IMR-90 (cell line): Measurements from ENCODE around the gene RNF4. TPM values are rescaled to one million over a fixed set of nuclear protein-coding genes. Genes with fewer than 3 reads are reported as not detected.

Experiments
- ATAC-seq: fragments of 200-7000 bp; cut with Tn5 transposase; 2 replicates; pipeline ENCODE4 v1.9.1; 2020; ENCODE audit warnings: low read depth, mild to moderate bottlenecking, moderate library complexity
- BruUV-seq: library from RNA; stranded (reverse); fragments of 400-500 nt; replicated peaks from 2 replicates; lab custom pipeline; 2021; lab: Mats Ljungman, UMichigan
- CTCF ChIA-PET: fragments of 300-600 bp; formaldehyde crosslinking; extraction: SDS; loops from one replicate; lab custom pipeline; 2021; ENCODE audit warnings: antibody characterized with exemption; lab: Yijun Ruan, JAX
- POLR2A ChIA-PET: fragments of 300-600 bp; sonication (Branson Sonifier 250); formaldehyde crosslinking; loops from one replicate; lab custom pipeline; 2022; ENCODE audit warnings: antibody characterized with exemption; ENCODE audit not compliant: unreplicated experiment; lab: Charles Lee
- DNase-seq: peaks from one replicate; pipeline ENCODE4 v3.0.0; 2013
- H2AFZ ChIP-seq: replicated peaks from 2 replicates; pipeline ENCODE3; 2013; ENCODE audit warnings: low read length, mild to moderate bottlenecking; ENCODE audit not compliant: poor library complexity
- H2AK5ac ChIP-seq: 2 replicates; pipeline ENCODE4 v1.6.1; 2013; ENCODE audit warnings: low read depth, low read length, inconsistent platforms
- H2AK9ac ChIP-seq: replicated peaks from 2 replicates; pipeline ENCODE3; 2013; ENCODE audit warnings: mild to moderate bottlenecking, low read depth, low read length, moderate library complexity; ENCODE audit not compliant: poor library complexity
- H2BK120ac ChIP-seq: 2 replicates; pipeline ENCODE4 v1.6.1; 2013; ENCODE audit warnings: low read depth, low read length, inconsistent platforms
- H2BK15ac ChIP-seq: 3 replicates; pipeline ENCODE4 v1.6.1; 2013; ENCODE audit warnings: low read depth, low read length, inconsistent platforms
- H2BK20ac ChIP-seq: 2 replicates; pipeline ENCODE4 v1.6.1; 2013; ENCODE audit warnings: low read depth, mild to moderate bottlenecking, inconsistent platforms, low read length, moderate library complexity
- H2BK5ac ChIP-seq: 2 replicates; pipeline ENCODE4 v1.6.1; 2013; ENCODE audit warnings: mild to moderate bottlenecking, low read depth, low read length, inconsistent platforms; ENCODE audit not compliant: poor library complexity, severe bottlenecking
- H3K14ac ChIP-seq: replicated peaks from 2 replicates; pipeline ENCODE4 v1.6.1; 2013; ENCODE audit warnings: low read depth, low read length, inconsistent platforms
- H3K18ac ChIP-seq: 2 replicates; pipeline ENCODE4 v1.6.1; 2013; ENCODE audit warnings: low read depth, low read length, control low read depth
- H3K23ac ChIP-seq: 2 replicates; pipeline ENCODE4 v1.6.1; 2013; ENCODE audit warnings: low read depth, low read length, inconsistent platforms
- H3K27ac ChIP-seq: 2 replicates; pipeline ENCODE4 v1.5.1; 2013; ENCODE audit warnings: mild to moderate bottlenecking, control low read depth, low read length; ENCODE audit not compliant: insufficient read depth
- H3K27me3 ChIP-seq: 2 replicates; pipeline ENCODE4 v1.6.1; 2013; ENCODE audit warnings: low read length; ENCODE audit not compliant: control insufficient read depth, insufficient read depth
- H3K36me3 ChIP-seq: 2 replicates; pipeline ENCODE4 v1.6.1; 2013; ENCODE audit warnings: low read length, mixed read lengths; ENCODE audit not compliant: control insufficient read depth, insufficient read depth
- H3K4ac ChIP-seq: 2 replicates; pipeline ENCODE4 v1.6.1; 2013; ENCODE audit warnings: low read depth, low read length, inconsistent platforms
- H3K4me1 ChIP-seq: 2 replicates; pipeline ENCODE4 v1.6.1; 2013; ENCODE audit warnings: low read length, mixed read lengths; ENCODE audit not compliant: control insufficient read depth, insufficient read depth
- H3K4me2 ChIP-seq: 2 replicates; pipeline ENCODE4 v1.6.1; 2013; ENCODE audit warnings: low read depth, mild to moderate bottlenecking, control low read depth, low read length, moderate library complexity
- H3K4me3 ChIP-seq: 2 replicates; pipeline ENCODE4 v1.5.1; 2013; ENCODE audit warnings: low read depth, mild to moderate bottlenecking, control low read depth, low read length, moderate library complexity; ENCODE audit not compliant: insufficient read depth
- H3K56ac ChIP-seq: 2 replicates; pipeline ENCODE4 v1.6.1; 2013; ENCODE audit warnings: low read length, inconsistent platforms; ENCODE audit not compliant: insufficient read depth; ENCODE audit errors: extremely low read depth
- H3K79me1 ChIP-seq, 2 experiments: 2 replicates each; pipeline ENCODE4 v1.6.1; 2013; ENCODE audit warnings: low read length in 2 of 2, inconsistent platforms in 1 of 2, low read depth in 1 of 2
- H3K9ac ChIP-seq: 2 replicates; pipeline ENCODE4 v1.6.1; 2013; ENCODE audit warnings: low read depth, low read length, control low read depth
- H3K9me1 ChIP-seq: 2 replicates; pipeline ENCODE4 v1.6.1; 2013; ENCODE audit warnings: low read length, inconsistent platforms; ENCODE audit not compliant: insufficient read depth
- H3K9me3 ChIP-seq: 2 replicates; pipeline ENCODE4 v1.6.1; 2013; ENCODE audit warnings: low read length; ENCODE audit not compliant: control insufficient read depth, insufficient read depth
- H4K20me1 ChIP-seq: 2 replicates; pipeline ENCODE4 v1.6.1; 2013; ENCODE audit warnings: low read length, inconsistent platforms; ENCODE audit not compliant: insufficient read depth
- H4K5ac ChIP-seq: 2 replicates; pipeline ENCODE4 v1.6.1; 2013; ENCODE audit warnings: mild to moderate bottlenecking, low read depth, low read length, control low read depth
- H4K8ac ChIP-seq, 2 experiments: 2 replicates each; pipeline ENCODE4 v1.6.1; 2013; ENCODE audit warnings: low read depth in 2 of 2, low read length in 2 of 2, control low read depth in 1 of 2, inconsistent platforms in 1 of 2
- H4K91ac ChIP-seq: 2 replicates; pipeline ENCODE4 v1.6.1; 2013; ENCODE audit warnings: low read depth, low read length, inconsistent platforms; ENCODE audit not compliant: insufficient read depth
- BHLHE40 ChIP-seq: fragments of 150-350 bp; IDR thresholded peaks from 2 replicates; pipeline ENCODE4 v1.6.1; 2016; ENCODE audit warnings: mild to moderate bottlenecking, low read depth, low read length
- CEBPB ChIP-seq: IDR thresholded peaks from 2 replicates; pipeline ENCODE4 v1.6.1; 2012; ENCODE audit warnings: low read depth, low read length, improper control_type of control experiment
- CHD1 ChIP-seq: IDR thresholded peaks from 2 replicates; pipeline ENCODE4 v1.6.1; 2012; ENCODE audit warnings: low read depth, low read length, improper control_type of control experiment
- FOS ChIP-seq: fragments of 150-350 bp; IDR thresholded peaks from 2 replicates; pipeline ENCODE4 v1.6.1; 2016; ENCODE audit warnings: low read depth, low read length
- MAFK ChIP-seq: IDR thresholded peaks from 2 replicates; pipeline ENCODE4 v1.6.1; 2012; ENCODE audit warnings: low read depth, low read length, improper control_type of control experiment
- MAZ ChIP-seq: IDR thresholded peaks from 2 replicates; pipeline ENCODE4 v1.6.1; 2012; ENCODE audit warnings: low read depth, mild to moderate bottlenecking, low read length, improper control_type of control experiment, moderate library complexity, borderline replicate concordance
- MXI1 ChIP-seq: IDR thresholded peaks from 2 replicates; pipeline ENCODE4 v1.6.1; 2012; ENCODE audit warnings: low read depth, mild to moderate bottlenecking, low read length, moderate library complexity, borderline replicate concordance
- NFE2L2 ChIP-seq: fragments of 150-350 bp; IDR thresholded peaks from 2 replicates; pipeline ENCODE4 v1.6.1; 2016; ENCODE audit warnings: low read depth, mild to moderate bottlenecking, low read length
- POLR2A ChIP-seq: IDR thresholded peaks from 2 replicates; pipeline ENCODE4 v1.6.1; 2012; ENCODE audit warnings: mild to moderate bottlenecking, low read depth, low read length
- RAD21 ChIP-seq: IDR thresholded peaks from 2 replicates; pipeline ENCODE4 v1.6.1; 2012; ENCODE audit warnings: low read length, improper control_type of control experiment
- WGBS, 2 experiments: methylation state at CpG; one replicate each; pipeline versions ENCODE4 v1.1.5 to v1.1.7; 2013; ENCODE audit warnings: missing lambda C conversion rate in 2 of 2; ENCODE audit not compliant: insufficient read length in 1 of 2; ENCODE audit errors: extremely low coverage in 2 of 2; 5-methylcytosine and 5-hydroxymethylcytosine counted together
- dilution Hi-C: fragments of 300-500 bp; cut with HindIII; formaldehyde crosslinking; loops from one replicate; pipeline ENCODE4 v1.14.3; 2018; ENCODE audit warnings: low sequenced_read_pairs; ENCODE audit not compliant: unreplicated experiment
- in situ Hi-C: fragments of 300-500 bp; cut with MboI; formaldehyde crosslinking; loops from 3 replicates; pipeline ENCODE4 v1.14.3; 2019; ENCODE audit warnings: low sequenced_read_pairs, inconsistent platforms, mixed read lengths
- intact Hi-C: fragments of 100-400 bp; cut with micrococcal nuclease; formaldehyde crosslinking; loops from 2 replicates; pipeline ENCODE4 v1.10.0; 2022
- polyA plus RNA-seq, 3 experiments: library from polyadenylated mRNA; depleted of rRNA; stranded (reverse); fragments of >200 nt; gene quantifications; 2 replicates each; pipeline ENCODE4 v1.2.3, GENCODE V29; 2012; ENCODE audit warnings: low replicate concordance in 1 of 3
- total RNA-seq: library from RNA; depleted of rRNA; stranded (reverse); fragments of >200 nt; gene quantifications from 2 replicates; pipeline ENCODE4 v1.2.3, GENCODE V29; 2012
- TF ChIP-seq, protein P1 (sequence below): fragments of 150-350 bp; IDR thresholded peaks from 2 replicates; pipeline ENCODE4 v1.6.1; 2017; ENCODE audit warnings: mild to moderate bottlenecking, antibody characterized with exemption, low read length, low read depth
- TF ChIP-seq, protein P2 (sequence below): conservative IDR thresholded peaks from 2 replicates; pipeline ENCODE4 v1.5.1; 2012; ENCODE audit warnings: mild to moderate bottlenecking, low read depth, low read length, improper control_type of control experiment
- TF ChIP-seq, protein P3 (sequence below): fragments of 150-350 bp; IDR thresholded peaks from 2 replicates; pipeline ENCODE4 v1.6.1; 2016; ENCODE audit warnings: low read depth, mild to moderate bottlenecking, low read length, moderate library complexity, borderline replicate concordance

The RNF4 gene
- total and polyA plus RNA-seq, 2 of the 4 experiments (the other 2 are of a cell fraction): 63.8 to 73.8 TPM

DNA sequence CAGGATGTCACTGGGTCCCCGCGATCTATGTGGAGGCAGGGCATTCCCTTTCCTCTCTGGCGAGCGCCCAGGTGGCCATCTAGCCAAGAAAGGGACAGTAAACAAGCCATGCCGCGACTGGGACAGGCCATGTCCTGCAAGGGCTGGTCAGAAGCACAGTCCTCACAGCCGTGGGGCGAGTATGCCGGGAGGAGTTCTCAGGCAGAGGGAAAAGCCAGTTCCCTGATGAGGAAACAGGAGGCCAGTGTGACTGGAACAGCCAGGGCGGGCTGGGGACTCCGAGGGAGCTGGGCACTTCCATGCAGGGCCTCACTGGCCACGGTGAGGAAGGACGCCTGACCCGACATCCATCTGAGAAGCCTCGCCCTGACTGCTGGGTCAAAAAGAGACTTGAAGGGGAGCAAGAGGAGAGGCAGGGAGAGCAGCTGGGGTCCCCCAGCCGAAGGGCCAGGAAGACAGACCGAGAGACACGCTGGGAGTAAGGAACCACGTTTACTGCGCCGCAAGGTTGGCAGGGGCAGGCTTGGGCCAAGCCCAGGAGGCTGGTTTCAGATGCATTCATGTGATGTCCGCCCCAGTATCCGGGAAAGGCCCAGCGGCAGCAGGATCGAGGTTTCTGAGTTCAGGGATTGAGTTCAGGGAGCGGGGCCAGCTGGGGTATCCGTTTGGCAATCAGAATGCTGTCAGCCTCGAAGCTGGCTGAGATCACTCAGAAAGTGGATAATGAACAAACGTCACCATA is 35.1 kb upstream of the RNF4 start (continued):
- TF ChIP-seq MAZ: no peak

DNA sequence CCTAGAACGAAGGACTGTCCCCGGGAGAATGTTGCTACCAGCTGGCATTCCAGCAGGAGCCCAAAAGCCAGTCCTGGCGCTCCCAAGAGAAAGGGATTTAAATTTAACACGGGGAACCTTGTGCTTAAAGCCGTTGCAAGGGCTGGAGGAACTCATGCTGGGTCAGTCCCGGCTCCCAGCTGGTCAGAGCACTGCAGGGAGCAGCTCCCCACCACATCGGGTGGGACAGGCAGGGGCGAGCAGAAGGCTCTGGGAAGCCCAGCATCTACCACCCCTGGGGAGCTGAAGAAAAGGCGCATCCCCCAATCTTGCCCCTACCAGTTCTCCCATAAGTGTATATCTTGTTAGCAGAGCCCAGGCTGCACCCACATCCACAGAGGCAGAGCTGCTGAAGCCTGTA is 34.5 kb upstream of the RNF4 start:
- no peak overlapping the region for H2BK20ac ChIP-seq
- in situ Hi-C loops: no loop called here
- peaks cover 2% of the 10 kb centered on the region; the same call in 1 of the 2 replicates for H3K27me3 ChIP-seq
- no peak overlapping the region for H3K56ac ChIP-seq
- H3K36me3 ChIP-seq: no peaks in the 10 kb centered on the region
- H3K9ac ChIP-seq: no peak overlapping the region
- POLR2A ChIA-PET: no interaction called here
- H3K23ac ChIP-seq: no peak overlapping the region
- H2BK15ac ChIP-seq: no peak overlapping the region
- peaks cover 4% of the 10 kb centered on the region; the same call in 1 of the 2 replicates for H3K9me3 ChIP-seq
- ATAC-seq (no peak), DNase-seq (no peak)
- 70% methylated on average over 2 of the region's 9 CpGs; no CpG with 5 or more reads in 1 of the 2 experiments for WGBS, 2 experiments
- H3K27ac ChIP-seq: no peak overlapping the region
- 0 out of 2 replicates have a peak, but pooled peaks cover 3% of the 10 kb centered on the region for H3K9me1 ChIP-seq
- peaks cover 7% of the 10 kb centered on the region for H3K4me1 ChIP-seq
- dilution Hi-C loops: no loop called here
- H3K18ac ChIP-seq: no peak overlapping the region
- H3K4me3 ChIP-seq: no peak overlapping the region
- intact Hi-C loops: no loop called here
- BruUV-seq: no TSS peak
- H2AK5ac ChIP-seq: no peak overlapping the region
- no peak overlapping the region for H2AK9ac ChIP-seq
- H2AFZ ChIP-seq: no peak overlapping the region
- no peak overlapping the region for H4K8ac ChIP-seq
- no peak overlapping the region for H2BK5ac ChIP-seq
- no peak overlapping the region for H3K14ac ChIP-seq
- no peak overlapping the region for H4K91ac ChIP-seq
- H4K5ac ChIP-seq: no peak overlapping the region
- no peaks in the 10 kb centered on the region for H3K79me1 ChIP-seq
- no peak overlapping the region for H3K4ac ChIP-seq
- no peak overlapping the region for H3K4me2 ChIP-seq
- no peak overlapping the region for H2BK120ac ChIP-seq
- H4K20me1 ChIP-seq: peaks cover 7% of the 10 kb centered on the region
- CTCF ChIA-PET: no interaction called here
- TF ChIP-seq, protein P1, sequence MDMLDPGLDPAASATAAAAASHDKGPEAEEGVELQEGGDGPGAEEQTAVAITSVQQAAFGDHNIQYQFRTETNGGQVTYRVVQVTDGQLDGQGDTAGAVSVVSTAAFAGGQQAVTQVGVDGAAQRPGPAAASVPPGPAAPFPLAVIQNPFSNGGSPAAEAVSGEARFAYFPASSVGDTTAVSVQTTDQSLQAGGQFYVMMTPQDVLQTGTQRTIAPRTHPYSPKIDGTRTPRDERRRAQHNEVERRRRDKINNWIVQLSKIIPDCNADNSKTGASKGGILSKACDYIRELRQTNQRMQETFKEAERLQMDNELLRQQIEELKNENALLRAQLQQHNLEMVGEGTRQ: no peak
- TF ChIP-seq MAFK (no peak), RAD21 (no peak), NFE2L2 (no peak), MAZ (no peak), BHLHE40 (no peak), FOS (no peak), POLR2A (no peak), CHD1 (no peak), CEBPB (no peak), MXI1 (no peak)
- TF ChIP-seq, protein P2, sequence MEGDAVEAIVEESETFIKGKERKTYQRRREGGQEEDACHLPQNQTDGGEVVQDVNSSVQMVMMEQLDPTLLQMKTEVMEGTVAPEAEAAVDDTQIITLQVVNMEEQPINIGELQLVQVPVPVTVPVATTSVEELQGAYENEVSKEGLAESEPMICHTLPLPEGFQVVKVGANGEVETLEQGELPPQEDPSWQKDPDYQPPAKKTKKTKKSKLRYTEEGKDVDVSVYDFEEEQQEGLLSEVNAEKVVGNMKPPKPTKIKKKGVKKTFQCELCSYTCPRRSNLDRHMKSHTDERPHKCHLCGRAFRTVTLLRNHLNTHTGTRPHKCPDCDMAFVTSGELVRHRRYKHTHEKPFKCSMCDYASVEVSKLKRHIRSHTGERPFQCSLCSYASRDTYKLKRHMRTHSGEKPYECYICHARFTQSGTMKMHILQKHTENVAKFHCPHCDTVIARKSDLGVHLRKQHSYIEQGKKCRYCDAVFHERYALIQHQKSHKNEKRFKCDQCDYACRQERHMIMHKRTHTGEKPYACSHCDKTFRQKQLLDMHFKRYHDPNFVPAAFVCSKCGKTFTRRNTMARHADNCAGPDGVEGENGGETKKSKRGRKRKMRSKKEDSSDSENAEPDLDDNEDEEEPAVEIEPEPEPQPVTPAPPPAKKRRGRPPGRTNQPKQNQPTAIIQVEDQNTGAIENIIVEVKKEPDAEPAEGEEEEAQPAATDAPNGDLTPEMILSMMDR: no peak
- TF ChIP-seq, protein P3, sequence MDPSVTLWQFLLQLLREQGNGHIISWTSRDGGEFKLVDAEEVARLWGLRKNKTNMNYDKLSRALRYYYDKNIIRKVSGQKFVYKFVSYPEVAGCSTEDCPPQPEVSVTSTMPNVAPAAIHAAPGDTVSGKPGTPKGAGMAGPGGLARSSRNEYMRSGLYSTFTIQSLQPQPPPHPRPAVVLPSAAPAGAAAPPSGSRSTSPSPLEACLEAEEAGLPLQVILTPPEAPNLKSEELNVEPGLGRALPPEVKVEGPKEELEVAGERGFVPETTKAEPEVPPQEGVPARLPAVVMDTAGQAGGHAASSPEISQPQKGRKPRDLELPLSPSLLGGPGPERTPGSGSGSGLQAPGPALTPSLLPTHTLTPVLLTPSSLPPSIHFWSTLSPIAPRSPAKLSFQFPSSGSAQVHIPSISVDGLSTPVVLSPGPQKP: no peak
